SK-N-SH treated with all-trans-retinoic acid at 6 μM for 48 hours (cell line): Measurements from ENCODE around the gene RTBDN.

Experiments
- ARNTL ChIP-seq: fragments of 450-650 bp; formaldehyde crosslinking; IDR thresholded peaks from 2 replicates; pipeline ENCODE4 v1.5.0; 2020; ENCODE audit warnings: low read depth, mild to moderate bottlenecking, moderate library complexity, borderline replicate concordance
- ZNF565 ChIP-seq: fragments of 450-650 bp; formaldehyde crosslinking; conservative IDR thresholded peaks from 2 replicates; pipeline ENCODE4 v1.5.0; 2020; ENCODE audit warnings: low read depth, mild to moderate bottlenecking, moderate library complexity

DNA sequence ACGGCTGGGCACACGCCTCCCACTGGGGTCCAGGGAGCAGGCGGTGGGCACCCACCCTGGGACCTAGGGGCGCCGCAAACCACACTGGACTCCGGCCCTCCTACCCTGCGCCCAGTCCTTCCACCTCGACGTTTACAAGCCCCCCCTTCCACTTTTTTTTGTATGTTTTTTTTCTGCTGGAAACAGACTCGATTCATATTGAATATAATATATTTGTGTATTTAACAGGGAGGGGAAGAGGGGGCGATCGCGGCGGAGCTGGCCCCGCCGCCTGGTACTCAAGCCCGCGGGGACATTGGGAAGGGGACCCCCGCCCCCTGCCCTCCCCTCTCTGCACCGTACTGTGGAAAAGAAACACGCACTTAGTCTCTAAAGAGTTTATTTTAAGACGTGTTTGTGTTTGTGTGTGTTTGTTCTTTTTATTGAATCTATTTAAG is 41.5 kb downstream of the RTBDN start:
- TF ChIP-seq ZNF565 (CRISPR knock-in tag) (no peak), ARNTL (CRISPR knock-in tag) (no peak)
